Motor neuron (in vitro differentiated cells): ENCODE measurements around the gene ZNF724. TPM values are rescaled to one million over a fixed set of nuclear protein-coding genes. Genes with fewer than 3 reads are reported as not detected.

ENCODE experiments used
- ATAC-seq, 8 experiments: fragments of 200-7000 bp; cut with Tn5 transposase; replicated peaks in 6 of 8; 2 replicates each; pipeline ENCODE4 v1.8.0; 2021; ENCODE audit warnings: mild to moderate bottlenecking in 8 of 8, moderate library complexity in 8 of 8
- H3K27ac ChIP-seq, 2 donors: fragments of 250-450 bp; sonication (Bioruptor Pico); 2 replicates each; pipeline ENCODE4 v1.9.0; 2021; ENCODE audit warnings: antibody characterized with exemption in 2 of 2, mild to moderate bottlenecking in 2 of 2, moderate library complexity in 1 of 2
- H3K4me1 ChIP-seq, 2 donors: fragments of 250-450 bp; sonication (Bioruptor Pico); replicated peaks in 1 of 2; 2 replicates each; pipeline ENCODE4 v1.6.1; 2021; ENCODE audit warnings: antibody characterized with exemption in 2 of 2, mild to moderate bottlenecking in 2 of 2, moderate library complexity in 1 of 2
- H3K4me3 ChIP-seq, 5 donors: fragments of 250-450 bp; sonication (Bioruptor Pico); 2 replicates each; pipeline ENCODE4 v1.9.0; 2021; ENCODE audit warnings: antibody characterized with exemption in 5 of 5, mild to moderate bottlenecking in 5 of 5, moderate library complexity in 4 of 5
- WGBS, 10 experiments: fragments of 450-650 bp; shearing (Covaris generic); methylation state at CpG; one replicate each; pipeline ENCODE4 v1.0.0; 2022; 5-methylcytosine and 5-hydroxymethylcytosine counted together
- in situ Hi-C, 9 experiments: fragments of 400-800 bp; cut with MboI; loops; one replicate each; pipeline ENCODE4 v1.15.0; 2021; ENCODE audit warnings: low sequenced_read_pairs in 9 of 9, low pct_unique_long_range_greater_than_20kb in 2 of 9; ENCODE audit not compliant: unreplicated experiment in 9 of 9
- total RNA-seq, 8 experiments: library from RNA; unstranded; fragments of 300-600 nt; gene quantifications; 2 replicates each; pipeline versions ENCODE4 v1.2.3 to v1.2.4, GENCODE V29; 2022

The ZNF724 gene
- total RNA-seq, 8 experiments from 2014 or later, result 0.41 to 25.5 (median 6.3) TPM

DNA sequence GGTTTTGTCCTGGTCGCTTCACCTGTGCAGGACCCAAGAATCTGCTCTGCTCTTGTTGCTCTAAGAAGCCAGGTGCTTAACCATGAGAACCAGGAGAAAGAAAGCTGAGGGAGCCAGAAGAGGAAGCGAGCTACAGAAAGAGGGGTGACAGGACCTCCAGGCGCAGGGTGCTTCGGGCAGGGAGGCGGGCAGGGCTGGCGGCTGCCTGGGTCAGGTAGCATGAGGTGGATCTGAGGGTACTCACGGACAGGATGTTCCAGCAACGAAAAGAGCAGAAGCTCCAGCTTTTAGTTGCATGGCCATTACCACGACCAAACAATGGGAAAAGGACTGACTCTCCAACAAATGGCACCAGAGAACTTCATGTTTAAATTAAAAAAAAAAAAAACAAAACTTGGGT, 59.9 kb downstream of the ZNF724 start:
- no peak overlapping the region for H3K27ac ChIP-seq
- ATAC-seq, result no peak
- in situ Hi-C loops, result no loop called here
- 25 to 100% (median 57%) methylated on average over 2 to 9 of the region's 9 CpGs; no CpG with 5 or more reads in 1 of the 10 experiments for WGBS, 10 experiments
- H3K4me3 ChIP-seq, result no peak overlapping the region
- no peaks in the 10 kb centered on the region for H3K4me1 ChIP-seq

DNA sequence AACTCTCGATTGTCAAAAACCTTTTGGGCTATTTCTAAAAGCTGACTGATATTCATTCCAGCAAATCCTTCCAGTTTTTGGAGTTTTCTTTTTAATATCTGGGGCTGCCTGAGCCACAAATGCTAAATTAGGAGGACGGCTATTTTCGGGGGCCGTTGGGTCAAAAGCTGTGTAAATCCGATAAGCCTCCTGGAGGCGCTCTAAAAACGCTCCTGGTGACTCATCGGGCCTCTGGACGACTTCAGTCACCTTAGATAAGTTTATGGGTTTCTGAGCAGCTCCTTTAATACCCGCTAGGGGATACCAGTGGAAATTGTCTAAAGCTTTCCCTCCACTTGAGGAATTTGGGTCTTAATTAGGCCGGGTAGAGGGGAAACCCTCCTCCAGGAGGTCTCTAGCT, 66.9 kb downstream of the ZNF724 start:
- 34 to 100% (median 64%) methylated on average over 1 to 10 of the region's 11 CpGs for WGBS, 10 experiments
- Histone ChIP-seq H3K27ac (no peak overlapping the region), H3K4me1 (no peaks in the 10 kb centered on the region), H3K4me3 (no peak overlapping the region)
- ATAC-seq, result no peak
- in situ Hi-C loops, result no loop called here

Other genes starting within 250 kb of the ZNF724 start
- under 1 TPM in 1 of 8 experiments, not detected in 7; 0.25 TPM for gene ZNF728, start 247.2 kb downstream of the ZNF724 start, total RNA-seq
- 10 to 100 TPM in 1 of 8 experiments, 1 to 10 TPM in 4, not detected in 3; 5.9 to 17.5 (median 7.5) TPM for gene ZNF730, start 133.4 kb downstream of the ZNF724 start, total RNA-seq
- gene ZNF91, start 145.1 kb upstream of the ZNF724 start, total RNA-seq, result 100 to 1,000 TPM in 5 of 8 experiments, 10 to 100 TPM in 3; 18.1 to 233 (median 137) TPM